GM21360 (cell line): ENCODE measurements around the gene NBEA.
"Not testable (repeated sequence)": the region's sequence is repeated elsewhere in the genome, so short reads cannot be mapped to it uniquely, and the experiment has no call there.

Experiments used
- ATAC-seq: cut with Tn5 transposase; IDR thresholded peaks from one replicate; pipeline ENCODE4 v1.9.1; 2021; ENCODE audit warnings: mild to moderate bottlenecking, moderate library complexity; ENCODE audit not compliant: unreplicated experiment

The NBEA gene

GRCh38 chr13:34951528-34951927, 9.5 kb downstream of the NBEA start:
- no peak for ATAC-seq

GRCh38 chr13:34959489-34959888, 17.4 kb downstream of the NBEA start:
- no peak for ATAC-seq

- no peak for ATAC-seq
Observed at GRCh38 chr13:34964558-34964957, 22.5 kb downstream of the NBEA start.

GRCh38 chr13:34967851-34968562, 25.9 kb downstream of the NBEA start:
- no peak for ATAC-seq

- not testable (repeated sequence) for ATAC-seq
Observed at GRCh38 chr13:34969539-34969938, 27.5 kb downstream of the NBEA start.

- no peak for ATAC-seq
Observed at GRCh38 chr13:34970961-34971360, 28.9 kb downstream of the NBEA start.

GRCh38 chr13:34971473-34971872, 29.4 kb downstream of the NBEA start:
- ATAC-seq, result no peak

- not testable (repeated sequence) for ATAC-seq
Observed at GRCh38 chr13:34985199-34985598, 43.1 kb downstream of the NBEA start.

GRCh38 chr13:34988330-34988791, 46.3 kb downstream of the NBEA start:
- ATAC-seq, result no peak

- ATAC-seq, result no peak
Observed at GRCh38 chr13:34990399-34991214, 48.5 kb downstream of the NBEA start.

- ATAC-seq, result no peak
Observed at GRCh38 chr13:34993470-34993869, 51.4 kb downstream of the NBEA start.

- not testable (repeated sequence) for ATAC-seq
Observed at GRCh38 chr13:35003734-35004133, 61.7 kb downstream of the NBEA start.

- ATAC-seq, result no peak
Observed at GRCh38 chr13:35005051-35005450, 63.0 kb downstream of the NBEA start.

- ATAC-seq, result no peak
Observed at GRCh38 chr13:35014606-35015213, 72.6 kb downstream of the NBEA start.

- no peak for ATAC-seq
Observed at GRCh38 chr13:35016362-35017112, 74.5 kb downstream of the NBEA start.

GRCh38 chr13:35025314-35025713, 83.2 kb downstream of the NBEA start:
- no peak for ATAC-seq

- no peak for ATAC-seq
Observed at GRCh38 chr13:35028338-35028867, 86.3 kb downstream of the NBEA start.

- ATAC-seq, result no peak
Observed at GRCh38 chr13:35039012-35039411, 96.9 kb downstream of the NBEA start.

- ATAC-seq, result no peak
Observed at GRCh38 chr13:35046587-35046986, 104.5 kb downstream of the NBEA start.

- no peak for ATAC-seq
Observed at GRCh38 chr13:35055705-35056104, 113.6 kb downstream of the NBEA start.

GRCh38 chr13:35057858-35058257, 115.8 kb downstream of the NBEA start:
- ATAC-seq, result no peak
